Kidney capillary endothelial cell (primary cell): Measurements from ENCODE around the gene KIF13A.
A peak's percentile ranks its signal among the peaks of the same experiment; 100 is the strongest.
"Not testable (repeated sequence)": the region's sequence is repeated elsewhere in the genome, so short reads cannot be mapped to it uniquely, and the experiment has no call there.

Source experiments
- DNase-seq: peaks from one replicate; pipeline ENCODE4 v3.0.0-alpha.2; 2018; ENCODE audit warnings: low spot score

Gene KIF13A

GRCh38 chr6:17932330-17932852 is 55.0 kb downstream of the KIF13A start:
- no peak for DNase-seq

- DNase-seq: no peak
Observed at GRCh38 chr6:17931227-17931626, 56.2 kb downstream of the KIF13A start.

- DNase-seq: peak; percentile 52
Observed at GRCh38 chr6:17930321-17930993, 57.0 kb downstream of the KIF13A start.

- no peak for DNase-seq
Observed at GRCh38 chr6:17928514-17929430, 58.7 kb downstream of the KIF13A start.

GRCh38 chr6:17927705-17928104 is 59.7 kb downstream of the KIF13A start:
- no peak for DNase-seq

- no peak for DNase-seq
Observed at GRCh38 chr6:17923401-17923863, 64.0 kb downstream of the KIF13A start.

- no peak for DNase-seq
Observed at GRCh38 chr6:17921454-17921853, 66.0 kb downstream of the KIF13A start.

- no peak for DNase-seq
Observed at GRCh38 chr6:17919496-17919895, 67.9 kb downstream of the KIF13A start.

- no peak for DNase-seq
Observed at GRCh38 chr6:17917837-17918763, 69.3 kb downstream of the KIF13A start.

- no peak for DNase-seq
Observed at GRCh38 chr6:17914651-17915050, 72.8 kb downstream of the KIF13A start.

- no peak for DNase-seq
Observed at GRCh38 chr6:17912521-17912920, 74.9 kb downstream of the KIF13A start.

- not testable (repeated sequence) for DNase-seq
Observed at GRCh38 chr6:17911656-17912055, 75.8 kb downstream of the KIF13A start.

GRCh38 chr6:17910189-17910588 is 77.2 kb downstream of the KIF13A start:
- DNase-seq: no peak

GRCh38 chr6:17908831-17909230 is 78.6 kb downstream of the KIF13A start:
- no peak for DNase-seq

- no peak for DNase-seq
Observed at GRCh38 chr6:17907406-17908229, 79.8 kb downstream of the KIF13A start.

GRCh38 chr6:17905611-17906592 is 81.5 kb downstream of the KIF13A start:
- DNase-seq: no peak

GRCh38 chr6:17904491-17905120 is 82.8 kb downstream of the KIF13A start:
- DNase-seq: no peak

- DNase-seq: no peak
Observed at GRCh38 chr6:17902974-17903373, 84.5 kb downstream of the KIF13A start.

- no peak for DNase-seq
Observed at GRCh38 chr6:17901493-17901892, 85.9 kb downstream of the KIF13A start.
